HG03280 (cell line): Measurements from ENCODE around the gene ITGA11.

Experiments used
- ATAC-seq: cut with Tn5 transposase; IDR thresholded peaks from one replicate; pipeline ENCODE4 v1.9.1; 2021; ENCODE audit warnings: mild to moderate bottlenecking, moderate library complexity; ENCODE audit not compliant: unreplicated experiment

Gene ITGA11

GRCh38 chr15:68431792-68432401, at the start of gene ITGA11:
TSS of gene ITGA11 (minus strand) at chr15:68432163. CDS start at chr15:68432066, 97 bp downstream.
- no peak for ATAC-seq

- no peak for ATAC-seq
Observed at GRCh38 chr15:68481321-68481720, 49.4 kb upstream of the ITGA11 start.

GRCh38 chr15:68480296-68480695, 48.3 kb upstream of the ITGA11 start:
- ATAC-seq = no peak

- ATAC-seq = no peak
Observed at GRCh38 chr15:68479870-68480269, 47.9 kb upstream of the ITGA11 start.

GRCh38 chr15:68479406-68479805, 47.4 kb upstream of the ITGA11 start:
- ATAC-seq = no peak

GRCh38 chr15:68478853-68479252, 46.9 kb upstream of the ITGA11 start:
- ATAC-seq = no peak

- no peak for ATAC-seq
Observed at GRCh38 chr15:68475449-68475848, 43.5 kb upstream of the ITGA11 start.

- ATAC-seq = no peak
Observed at GRCh38 chr15:68471541-68471940, 39.6 kb upstream of the ITGA11 start.

GRCh38 chr15:68470976-68471375, 39.0 kb upstream of the ITGA11 start:
- no peak for ATAC-seq

GRCh38 chr15:68470049-68470742, 38.2 kb upstream of the ITGA11 start:
- ATAC-seq = no peak

GRCh38 chr15:68469162-68470048, 37.4 kb upstream of the ITGA11 start:
- no peak for ATAC-seq

- no peak for ATAC-seq
Observed at GRCh38 chr15:68466876-68467275, 34.9 kb upstream of the ITGA11 start.

GRCh38 chr15:68465861-68466560, 34.0 kb upstream of the ITGA11 start:
- ATAC-seq = no peak

- no peak for ATAC-seq
Observed at GRCh38 chr15:68464448-68465090, 32.6 kb upstream of the ITGA11 start.

- no peak for ATAC-seq
Observed at GRCh38 chr15:68463996-68464395, 32.0 kb upstream of the ITGA11 start.

GRCh38 chr15:68463444-68463843, 31.5 kb upstream of the ITGA11 start:
- no peak for ATAC-seq

GRCh38 chr15:68460166-68460565, 28.2 kb upstream of the ITGA11 start:
- ATAC-seq = no peak

GRCh38 chr15:68450192-68450591, 18.2 kb upstream of the ITGA11 start:
- ATAC-seq = no peak

GRCh38 chr15:68449389-68449788, 17.4 kb upstream of the ITGA11 start:
- no peak for ATAC-seq

- no peak for ATAC-seq
Observed at GRCh38 chr15:68447976-68448755, 16.2 kb upstream of the ITGA11 start.
